ENCODE measurements around the gene DEDD.
A peak's percentile ranks its signal among the peaks of the same experiment; 100 is the strongest.
"Not testable (repeated sequence)": the region's sequence is repeated elsewhere in the genome, so short reads cannot be mapped to it uniquely, and the experiment has no call there.

DEDD gene

DNA sequence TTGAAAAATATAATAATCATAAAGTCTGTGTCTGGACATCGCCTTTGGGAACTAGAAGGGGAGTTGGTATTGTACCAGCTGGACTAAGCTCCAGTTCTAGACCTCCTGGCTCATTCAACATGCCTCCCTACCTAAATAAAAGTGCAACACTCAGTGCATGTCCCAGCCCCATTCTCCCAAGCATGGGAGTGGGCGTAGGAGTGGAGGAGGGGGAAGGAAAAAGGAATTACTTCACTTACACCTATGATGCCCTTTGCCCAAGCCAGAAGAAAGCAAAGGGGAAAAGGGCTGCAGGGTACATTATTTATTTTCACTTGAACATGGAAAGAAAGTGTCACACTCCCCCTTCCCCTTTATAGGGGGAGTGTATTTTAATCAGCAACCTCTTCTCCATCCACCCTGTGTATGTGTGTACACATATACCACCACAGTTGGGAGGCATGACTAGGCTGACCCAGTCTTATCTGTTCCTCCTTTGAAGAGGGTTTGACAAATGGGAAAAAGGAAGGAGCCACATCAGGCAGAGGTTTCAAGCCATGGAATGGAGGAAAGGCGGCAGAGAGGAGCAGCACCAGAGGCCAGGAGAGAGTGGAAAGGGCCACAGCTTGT, 11.3 kb downstream of the DEDD start:
- DNase-seq = no peak

GRCh38 chr1:161119092-161119903, 13.2 kb downstream of the DEDD start:
- no peak for DNase-seq

- peak; percentile 68 for DNase-seq
These were observed 14.5 kb downstream of the DEDD start, which contains the start of the genes NIT1 and PFDN2 for GRCh38 chr1:161117759-161118581. TSS of gene NIT1 (plus strand) at chr1:161118105. CDS start at chr1:161118177, 72 bp downstream. TSS of gene PFDN2 (minus strand) at chr1:161118037. CDS start at chr1:161118026, 11 bp downstream.

GRCh38 chr1:161115961-161116360, 16.5 kb downstream of the DEDD start:
- not testable (repeated sequence) for DNase-seq

GRCh38 chr1:161115132-161115711, 17.2 kb downstream of the DEDD start:
- no peak for DNase-seq

DNA sequence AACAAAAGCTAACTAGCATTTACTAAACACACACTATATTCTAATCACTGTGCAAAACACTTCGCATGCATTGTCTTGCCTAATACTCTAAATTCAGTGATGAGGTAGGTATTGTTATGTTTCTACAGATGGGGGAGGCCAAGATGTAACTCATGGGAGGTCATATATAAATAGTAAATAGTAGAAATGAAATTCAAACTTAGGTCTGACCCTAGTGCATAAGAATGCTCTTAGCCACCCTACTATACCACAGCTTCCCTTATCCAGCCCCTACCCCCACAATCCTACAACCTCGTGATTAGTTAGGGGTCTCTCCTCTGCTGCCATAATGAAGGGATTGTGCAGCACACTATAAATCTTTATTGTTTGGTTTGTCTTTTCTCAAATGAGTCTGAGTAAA, 17.9 kb downstream of the DEDD start:
- DNase-seq = no peak

DNA sequence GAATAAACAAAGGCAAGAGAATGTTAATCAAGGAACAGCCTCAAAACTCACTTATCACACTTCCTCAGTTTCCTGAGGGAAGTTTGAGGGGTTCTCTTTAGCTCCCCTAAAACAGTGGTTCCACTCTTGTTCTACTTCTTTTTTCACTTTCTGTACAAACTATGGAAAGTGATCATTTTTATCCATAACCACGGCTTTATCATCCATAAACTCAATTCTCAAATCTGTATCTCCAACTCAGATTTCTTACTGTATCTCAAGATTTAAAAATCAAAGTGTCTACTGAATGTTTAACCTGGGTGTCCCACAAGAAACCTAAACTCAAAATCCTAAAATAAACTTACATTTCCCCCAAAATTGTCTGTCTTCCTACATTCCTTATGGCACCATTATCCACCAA, 18.6 kb downstream of the DEDD start:
- DNase-seq = no peak

DNA sequence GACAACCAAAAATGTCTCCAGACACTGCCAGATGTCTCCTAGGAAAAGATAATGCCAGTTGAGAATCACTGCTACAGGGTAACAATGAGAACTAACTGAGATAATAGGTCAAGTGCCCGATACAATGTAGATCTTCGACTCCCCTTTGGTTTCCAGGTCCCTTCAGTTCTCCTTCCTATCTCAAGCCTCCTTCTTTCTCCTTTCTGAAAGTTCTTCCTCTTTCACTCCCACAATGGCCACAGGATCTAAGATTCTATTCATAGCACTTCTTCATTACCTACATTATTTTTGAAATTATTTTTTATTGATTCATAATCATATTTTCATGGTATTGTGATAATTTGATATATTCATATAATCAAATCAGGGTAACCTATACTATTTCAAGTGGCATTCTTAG, 20.9 kb downstream of the DEDD start:
- no peak for DNase-seq

DNA sequence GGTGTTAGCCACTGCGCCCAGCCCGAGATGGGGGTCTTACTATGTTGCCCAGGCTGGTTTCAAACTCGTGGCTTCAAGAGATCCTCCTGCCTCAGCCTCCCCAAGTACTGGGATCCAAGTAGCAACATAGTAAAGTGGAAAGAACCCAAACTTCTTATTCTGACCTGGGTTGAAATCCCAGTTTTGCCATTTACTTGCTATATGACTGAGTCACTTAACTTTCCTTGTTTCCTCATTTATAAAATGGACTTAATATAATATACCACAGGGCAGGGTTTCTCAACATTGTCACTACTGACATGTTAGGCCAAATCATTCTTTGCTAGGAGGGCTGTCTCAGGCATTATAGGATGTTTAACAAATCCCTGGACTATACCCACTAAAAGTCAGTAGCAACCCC, 21.4 kb downstream of the DEDD start:
- DNase-seq = no peak

DNA sequence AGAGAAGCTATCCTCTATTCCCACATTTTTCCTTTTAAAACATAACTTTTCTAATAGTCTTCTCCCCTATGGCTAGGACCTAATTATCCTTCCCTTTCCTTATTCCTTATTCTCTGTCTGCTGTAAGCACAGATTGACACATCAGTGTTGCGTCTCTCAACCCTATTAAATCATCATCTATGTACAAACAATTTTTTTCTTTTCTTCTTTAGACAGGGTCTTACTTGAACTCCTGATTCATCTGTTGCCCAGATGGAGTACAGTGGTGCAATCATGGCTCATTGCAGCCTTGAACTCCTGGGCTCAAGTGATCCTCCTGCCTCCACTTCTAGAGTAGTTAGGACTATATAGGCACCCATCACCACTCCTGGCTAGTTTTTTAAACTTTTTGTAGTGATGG, 26.0 kb downstream of the DEDD start:
- no peak for DNase-seq

DNA sequence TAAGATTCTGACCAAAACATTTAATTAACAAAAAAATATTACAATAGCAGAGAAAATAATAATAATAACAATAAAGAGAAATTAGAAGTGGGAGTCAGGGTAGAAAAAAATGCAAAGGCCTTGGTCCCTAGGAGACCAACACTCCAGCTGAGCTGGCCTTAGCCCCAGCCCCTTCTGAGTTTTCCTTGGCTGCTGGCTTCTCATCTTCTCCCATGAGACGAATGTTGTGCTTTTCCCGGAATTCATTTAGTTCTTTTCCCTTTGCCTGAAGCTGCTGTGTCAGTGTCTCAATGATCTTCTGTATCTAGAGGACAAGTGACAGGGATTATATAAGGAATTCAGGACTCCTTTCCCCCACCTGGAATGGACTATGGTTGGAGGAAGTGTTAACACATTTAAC, 31.9 kb downstream of the DEDD start:
- no peak for DNase-seq

- DNase-seq = no peak
These were observed 33.2 kb downstream of the DEDD start for GRCh38 chr1:161099090-161099802.

- peak; percentile 81 for DNase-seq
These were observed 34.0 kb downstream of the DEDD start, which contains the start of gene KLHDC9 for GRCh38 chr1:161098210-161099068. TSS of gene KLHDC9 (plus strand) at chr1:161098361. CDS start at chr1:161098536, 175 bp downstream.

DNA sequence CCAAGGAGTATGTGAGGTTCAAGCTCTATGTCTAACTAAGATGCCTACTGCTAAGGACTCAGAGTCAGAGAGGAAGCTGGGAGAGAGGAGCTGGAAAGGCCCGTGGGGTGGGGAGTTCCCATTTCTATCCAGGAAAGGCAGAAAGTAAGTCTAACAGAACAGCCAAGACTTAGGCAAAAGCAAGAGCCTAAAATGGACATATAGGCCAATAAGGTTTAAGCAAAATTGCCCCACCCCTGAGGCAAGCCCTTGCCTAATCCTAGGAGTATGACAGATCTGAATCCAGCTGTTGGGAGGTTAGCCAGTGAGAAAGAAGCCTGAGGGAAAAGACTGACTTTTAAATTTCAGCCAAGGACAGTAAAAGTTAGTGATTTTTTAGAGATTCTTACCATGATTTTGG, 35.9 kb downstream of the DEDD start:
- DNase-seq = no peak

- DNase-seq = no peak
These were observed 36.5 kb downstream of the DEDD start for GRCh38 chr1:161096015-161096414.

GRCh38 chr1:161095230-161095629, 37.2 kb downstream of the DEDD start:
- no peak for DNase-seq

- no peak for DNase-seq
These were observed 38.0 kb downstream of the DEDD start for GRCh38 chr1:161094481-161094880.

- DNase-seq = no peak
These were observed 39.8 kb downstream of the DEDD start for GRCh38 chr1:161092621-161093028.

DNA sequence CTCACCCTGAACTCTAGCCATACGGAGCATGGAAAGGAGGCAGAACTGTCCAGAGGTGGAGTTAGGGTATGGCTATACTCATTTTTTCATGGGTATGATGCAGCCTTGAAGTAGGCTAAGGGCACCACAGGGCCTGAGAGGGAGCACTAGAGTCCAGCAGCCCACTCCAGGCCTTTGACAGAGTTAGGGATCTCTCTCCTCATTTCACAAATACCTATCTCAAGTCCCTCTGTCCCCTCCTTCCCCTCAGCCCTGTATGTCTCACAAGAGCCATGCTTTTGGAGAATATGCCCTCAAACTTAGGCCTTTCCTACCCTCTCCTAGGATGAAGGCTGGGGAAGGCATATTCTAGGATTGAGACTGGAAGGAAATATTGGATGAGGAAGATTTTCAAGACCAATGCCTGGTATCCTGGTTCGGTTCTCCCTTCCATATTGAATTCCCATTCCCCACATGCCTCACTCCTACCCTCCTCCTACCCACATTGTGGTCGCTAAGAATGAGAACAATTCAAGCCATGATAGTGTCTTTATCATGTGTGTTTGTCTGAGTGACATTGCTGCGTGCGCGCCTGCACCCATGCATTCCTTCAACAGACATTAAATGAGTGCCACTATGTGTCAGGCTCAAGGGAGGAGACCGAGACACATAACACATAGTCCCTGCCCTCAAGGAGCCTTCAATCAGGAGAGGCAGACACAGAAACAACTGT, 40.5 kb downstream of the DEDD start:
- DNase-seq = no peak

GRCh38 chr1:161091093-161091492, 41.4 kb downstream of the DEDD start:
- DNase-seq = no peak

- DNase-seq = no peak
These were observed 41.9 kb downstream of the DEDD start for GRCh38 chr1:161090617-161091016.
